GM10248 (cell line): ENCODE measurements around the gene MYO5A.
A peak's percentile ranks its signal among the peaks of the same experiment; 100 is the strongest.

Source experiments
- CTCF ChIA-PET: fragments of 300-600 bp; sonication (Branson Sonifier 250); formaldehyde crosslinking; extraction: SDS; loops from one replicate; lab custom pipeline; 2021; ENCODE audit warnings: antibody characterized with exemption; lab: Yijun Ruan, JAX
- POLR2A ChIA-PET: fragments of 350-650 bp; sonication (Branson Sonifier 250); formaldehyde crosslinking; extraction: SDS; loops from one replicate; lab custom pipeline; 2020; ENCODE audit warnings: antibody characterized with exemption; lab: Yijun Ruan, JAX
- DNase-seq: peaks from one replicate; pipeline ENCODE4 v3.0.0; 2012; ENCODE audit errors: extremely low spot score
- TF ChIP-seq, protein P1 (sequence below): IDR thresholded peaks from 2 replicates; pipeline ENCODE4 v1.5.1; 2012; ENCODE audit warnings: mild to moderate bottlenecking, low read depth; ENCODE audit errors: extremely low read depth, missing control alignments, control extremely low read depth

MYO5A gene

GRCh38 chr15:52436981-52437380 lies 91.7 kb downstream of the MYO5A start:
- POLR2A ChIA-PET = no interaction called here
- CTCF ChIA-PET = interaction anchor here (0.9 to 1.3 kb wide), 3 partner anchors 11 to 62 kb away, joined by 3 to 4 read pairs (median 3); no protein-coding TSS in a partner anchor
- DNase-seq = no peak

DNA sequence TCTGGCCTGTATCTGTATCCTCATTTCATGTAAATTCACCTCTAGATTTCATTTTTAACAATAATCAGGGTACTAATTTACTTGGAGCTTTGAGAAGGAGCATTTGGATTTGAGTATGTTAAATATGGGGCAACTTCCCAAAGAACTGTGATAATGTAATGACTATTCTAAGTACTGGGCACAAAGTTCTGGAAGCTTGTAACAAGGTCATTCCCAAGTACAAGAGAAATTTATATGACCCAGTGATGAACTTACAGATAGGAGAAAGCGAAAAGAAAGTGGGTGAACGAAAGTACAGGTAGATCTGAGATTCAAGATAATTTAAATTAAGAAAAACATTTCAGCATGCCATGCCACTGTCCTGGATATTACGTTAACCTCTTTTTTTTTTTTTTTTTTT lies 93.8 kb downstream of the MYO5A start:
- TF ChIP-seq, protein P1, sequence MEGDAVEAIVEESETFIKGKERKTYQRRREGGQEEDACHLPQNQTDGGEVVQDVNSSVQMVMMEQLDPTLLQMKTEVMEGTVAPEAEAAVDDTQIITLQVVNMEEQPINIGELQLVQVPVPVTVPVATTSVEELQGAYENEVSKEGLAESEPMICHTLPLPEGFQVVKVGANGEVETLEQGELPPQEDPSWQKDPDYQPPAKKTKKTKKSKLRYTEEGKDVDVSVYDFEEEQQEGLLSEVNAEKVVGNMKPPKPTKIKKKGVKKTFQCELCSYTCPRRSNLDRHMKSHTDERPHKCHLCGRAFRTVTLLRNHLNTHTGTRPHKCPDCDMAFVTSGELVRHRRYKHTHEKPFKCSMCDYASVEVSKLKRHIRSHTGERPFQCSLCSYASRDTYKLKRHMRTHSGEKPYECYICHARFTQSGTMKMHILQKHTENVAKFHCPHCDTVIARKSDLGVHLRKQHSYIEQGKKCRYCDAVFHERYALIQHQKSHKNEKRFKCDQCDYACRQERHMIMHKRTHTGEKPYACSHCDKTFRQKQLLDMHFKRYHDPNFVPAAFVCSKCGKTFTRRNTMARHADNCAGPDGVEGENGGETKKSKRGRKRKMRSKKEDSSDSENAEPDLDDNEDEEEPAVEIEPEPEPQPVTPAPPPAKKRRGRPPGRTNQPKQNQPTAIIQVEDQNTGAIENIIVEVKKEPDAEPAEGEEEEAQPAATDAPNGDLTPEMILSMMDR = no peak
- CTCF ChIA-PET = no interaction called here
- POLR2A ChIA-PET = no interaction called here
- no peak for DNase-seq

More at GRCh38 chr15:52436981-52437380, 91.7 kb downstream of the MYO5A start:
- TF ChIP-seq, protein P1 = no peak

- ChIA-PET CTCF (no interaction called here), POLR2A (no interaction called here)
- TF ChIP-seq, protein P1 = no peak
- no peak for DNase-seq
These were observed 100.4 kb downstream of the MYO5A start for GRCh38 chr15:52428297-52428696.

DNA sequence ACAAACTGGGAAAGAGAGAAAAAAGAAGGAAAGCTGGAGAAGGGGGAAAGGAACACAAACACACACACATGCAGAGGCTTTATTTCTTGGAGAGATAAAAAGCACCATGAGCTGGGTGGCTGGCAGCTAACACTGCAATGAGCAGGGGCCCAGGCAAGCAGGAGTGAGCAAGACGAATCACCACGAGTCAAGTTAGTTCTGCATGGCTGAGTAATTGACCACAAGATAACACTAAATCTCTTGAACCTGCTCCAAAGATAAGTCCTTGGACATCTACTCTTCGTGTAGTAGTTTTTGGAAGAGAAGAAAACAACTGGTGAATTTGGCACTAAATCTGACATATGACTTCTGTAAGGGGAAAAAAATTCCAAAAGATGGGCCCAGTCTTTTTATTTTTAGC lies 100.9 kb downstream of the MYO5A start:
- peak; percentile 27 for DNase-seq
- TF ChIP-seq, protein P1 = no peak
- ChIA-PET CTCF (no interaction called here), POLR2A (no interaction called here)

GRCh38 chr15:52424856-52425431 lies 103.7 kb downstream of the MYO5A start:
- POLR2A ChIA-PET = no interaction called here
- TF ChIP-seq, protein P1 = no peak
- CTCF ChIA-PET = interaction anchor here (1.7 kb wide), 1 partner anchor 17 kb away, joined by 3 read pairs; no protein-coding TSS in a partner anchor
- DNase-seq = no peak

DNA sequence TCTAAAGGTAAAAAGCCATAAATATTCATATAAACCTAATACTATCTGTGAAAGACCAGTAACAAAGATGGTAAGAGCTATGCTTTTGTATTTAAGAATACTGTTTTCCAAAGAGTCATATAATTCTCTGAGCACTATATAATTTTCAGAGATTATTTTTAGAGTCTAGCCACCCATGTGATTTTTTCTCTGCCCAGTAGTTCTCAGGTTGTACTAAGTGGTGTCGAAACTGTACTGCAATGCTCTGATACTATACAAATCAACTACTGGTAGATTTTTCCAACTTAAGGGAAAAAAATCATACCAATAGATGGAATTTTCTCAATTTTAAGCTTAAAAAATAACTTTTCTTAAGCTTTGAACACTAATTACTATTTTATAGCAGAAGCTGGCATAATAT lies 104.8 kb downstream of the MYO5A start:
- POLR2A ChIA-PET = no interaction called here
- TF ChIP-seq, protein P1 = no peak
- CTCF ChIA-PET = interaction anchor here (1.0 kb wide), 1 partner anchor 312 kb away, joined by 3 read pairs; no protein-coding TSS in a partner anchor
- DNase-seq = no peak
